GM15510 (cell line): ENCODE measurements around the gene SIM1.

Source experiments
- POLR2A ChIP-seq: IDR thresholded peaks from 3 replicates; pipeline ENCODE4 v1.6.1; 2011; ENCODE audit warnings: borderline replicate concordance; ENCODE audit not compliant: insufficient read length; ENCODE audit errors: extremely low read depth

Gene SIM1

DNA sequence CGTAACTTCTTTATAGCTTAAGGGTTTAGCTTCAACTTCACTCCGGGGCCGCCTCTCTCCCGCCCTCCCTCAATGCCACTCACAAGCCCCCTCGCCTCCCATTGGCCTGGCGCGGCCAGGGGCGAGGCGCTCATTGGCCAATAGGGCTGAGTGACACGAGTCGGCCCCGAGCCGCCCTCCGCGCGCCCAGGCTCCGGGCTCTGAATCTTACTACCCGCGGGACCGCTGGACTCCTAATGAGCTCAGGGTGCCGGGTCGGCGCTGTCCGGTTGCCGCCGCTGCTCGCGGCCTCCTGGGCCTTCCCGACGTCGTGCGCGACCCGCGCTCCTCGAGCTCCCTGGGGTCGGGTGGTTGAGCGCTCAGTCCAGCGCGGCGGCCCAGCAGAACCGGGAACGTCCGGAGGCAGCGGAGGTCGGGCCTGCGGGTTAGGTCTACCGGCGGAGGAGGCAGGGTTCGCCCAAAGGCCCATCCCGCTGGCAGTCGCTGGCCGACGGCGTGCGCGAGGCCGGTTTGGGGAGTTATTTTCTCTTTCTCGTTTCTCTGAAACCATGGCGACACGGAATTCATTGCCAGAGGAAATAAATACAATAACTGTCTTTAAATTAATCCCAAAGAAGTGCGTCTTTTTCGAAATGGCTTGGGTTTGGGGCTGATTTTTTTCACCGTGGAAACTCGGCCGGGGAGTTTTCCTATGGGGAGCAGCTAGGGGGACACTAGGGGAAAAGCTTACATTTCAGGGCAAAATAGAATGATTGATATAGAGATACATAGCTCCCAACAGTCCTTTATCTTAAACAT lies at the start of gene SIM1:
SIM1 (minus strand) TSS at position 19 of the 798 bp plus-strand sequence. CDS start 1,453 bp downstream, outside the sequence.
- TF ChIP-seq POLR2A = no peak

DNA sequence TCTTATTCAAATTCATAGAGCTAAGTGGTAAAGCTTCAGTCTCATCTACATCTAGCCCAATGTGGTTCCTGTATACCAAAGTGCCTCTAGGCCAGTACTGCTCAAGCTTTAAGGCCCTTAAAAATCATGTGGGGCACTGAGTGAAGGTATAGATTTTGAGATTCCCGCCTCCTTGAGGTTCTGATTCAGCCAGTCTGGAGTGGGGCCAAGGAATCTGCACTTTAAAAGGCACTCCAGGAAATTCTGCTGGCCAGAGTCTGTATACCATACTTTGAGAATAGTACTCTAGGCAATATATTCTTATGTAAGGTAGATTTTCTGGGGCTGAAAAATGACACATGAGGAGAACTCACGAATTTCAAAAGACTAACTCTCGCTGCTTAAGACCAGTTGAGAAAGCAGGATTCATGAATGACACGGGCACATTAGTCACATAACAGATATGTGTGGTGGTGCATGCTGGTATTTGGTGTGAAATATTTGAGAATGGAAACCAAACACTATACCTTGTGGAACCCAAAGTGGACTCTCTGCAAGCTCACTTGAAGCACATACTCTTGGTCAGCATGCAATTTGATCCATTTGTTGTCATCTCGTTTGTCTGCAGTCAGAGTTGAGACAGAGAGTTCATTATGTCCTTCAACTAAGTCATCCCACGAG lies 47.6 kb upstream of the SIM1 start:
- TF ChIP-seq POLR2A = no peak

- no peak for TF ChIP-seq POLR2A
These were observed 44.4 kb upstream of the SIM1 start for GRCh38 chr6:100509101-100509500.

DNA sequence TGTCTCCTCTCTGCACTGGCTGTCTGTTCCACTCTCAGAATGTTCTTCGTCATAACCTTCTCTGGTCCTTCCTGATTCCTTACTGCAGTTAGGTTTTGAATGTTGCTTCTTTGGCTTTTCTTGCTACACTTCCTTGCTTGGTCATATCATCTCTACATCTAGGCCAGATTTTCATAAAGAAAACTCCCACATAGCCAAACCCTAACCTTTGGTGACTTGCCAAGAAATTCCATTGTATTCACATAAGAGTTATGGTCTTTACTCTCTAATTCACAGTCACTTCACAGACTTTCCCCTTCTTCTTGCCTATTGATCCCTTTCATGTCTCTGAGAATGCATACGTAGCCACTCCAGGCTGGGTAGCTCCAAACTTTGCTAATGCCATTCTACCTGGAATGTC lies 41.9 kb upstream of the SIM1 start:
- no peak for TF ChIP-seq POLR2A

- TF ChIP-seq POLR2A = no peak
These were observed 40.3 kb upstream of the SIM1 start for GRCh38 chr6:100504786-100505737.

DNA sequence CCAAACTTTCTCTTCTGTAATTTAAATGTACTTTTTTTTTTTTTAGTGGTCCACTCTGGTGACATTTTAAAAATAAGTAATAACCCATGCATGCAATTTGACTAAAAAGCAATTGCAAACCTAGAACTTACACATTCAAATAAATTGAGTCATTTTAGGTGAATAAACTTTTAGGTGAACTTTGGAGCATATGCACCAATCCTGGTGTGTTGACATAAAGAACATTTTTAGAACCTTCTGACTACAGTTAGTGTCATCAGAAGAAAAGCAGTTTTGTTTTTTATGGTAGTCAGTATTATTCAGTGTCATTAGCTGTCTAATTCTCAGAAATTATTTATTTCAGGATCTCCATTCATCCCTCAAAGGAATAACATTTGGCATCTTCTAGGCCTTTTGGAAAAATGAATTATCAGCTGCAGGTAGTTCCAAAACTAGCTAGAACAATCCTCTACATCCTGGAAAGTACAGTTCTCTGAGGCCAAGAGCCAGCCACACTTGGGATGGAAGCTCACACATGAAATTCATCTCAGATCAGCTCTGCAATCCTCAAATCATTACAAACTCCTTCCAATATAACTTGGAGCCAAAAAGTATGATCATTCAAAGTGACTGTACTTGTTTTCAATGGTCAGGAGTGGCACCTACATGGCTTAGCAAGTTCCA lies 38.5 kb upstream of the SIM1 start:
- TF ChIP-seq POLR2A = no peak

GRCh38 chr6:100493206-100493888 lies 28.6 kb upstream of the SIM1 start:
- TF ChIP-seq POLR2A = no peak

DNA sequence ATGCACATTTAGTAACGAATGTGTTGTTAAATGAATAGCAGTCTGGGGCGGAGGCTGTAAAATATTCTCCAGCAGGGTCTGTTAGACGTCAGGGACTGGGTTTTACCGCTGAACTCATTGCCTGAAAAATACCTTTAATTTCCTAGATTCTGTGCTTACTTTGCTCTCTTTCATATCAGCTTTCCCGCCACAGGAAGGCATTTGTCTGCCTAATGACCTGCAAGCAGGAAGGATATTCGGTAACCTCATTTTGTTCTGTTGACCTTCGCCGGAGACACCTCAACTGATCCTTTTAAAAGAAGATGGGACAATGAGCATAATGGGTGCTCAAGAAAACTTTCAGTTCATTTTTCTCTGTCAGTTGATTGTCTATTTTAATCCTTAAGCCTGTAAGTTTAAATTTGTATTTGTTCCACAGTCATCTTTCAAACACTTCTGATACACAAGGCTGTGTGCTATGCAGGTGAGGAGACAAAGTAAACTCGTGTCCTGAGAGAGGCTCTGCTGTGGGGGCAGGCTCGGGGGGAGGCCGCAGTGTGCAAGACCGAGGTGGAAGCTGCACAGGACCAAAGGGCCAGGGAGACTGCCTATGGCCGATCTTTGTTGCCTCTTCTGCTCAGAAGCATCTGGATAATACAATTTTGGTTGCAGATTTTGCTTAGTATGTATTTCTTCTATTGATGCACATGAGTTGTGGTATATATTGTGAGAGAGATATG lies 27.4 kb upstream of the SIM1 start:
- TF ChIP-seq POLR2A = no peak

DNA sequence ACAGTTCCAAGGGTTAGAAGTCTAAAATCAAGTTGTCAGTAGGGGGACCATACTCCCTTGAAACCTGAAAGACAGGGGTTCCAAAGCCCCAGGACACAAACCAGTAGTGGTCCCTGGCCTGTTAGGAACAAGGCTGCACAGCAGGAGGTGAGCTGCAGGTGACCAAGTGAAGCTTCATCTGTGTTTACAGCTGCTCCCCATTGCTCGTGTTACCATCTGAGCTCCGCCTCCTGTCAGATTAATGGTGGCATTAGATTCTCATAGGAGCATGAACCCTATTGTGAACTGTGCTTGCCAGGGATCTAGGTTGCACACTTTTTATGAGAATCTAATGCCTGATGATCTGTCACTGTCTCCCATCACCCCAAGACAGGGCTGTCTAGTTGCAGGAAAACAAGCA lies 25.3 kb upstream of the SIM1 start:
- no peak for TF ChIP-seq POLR2A

DNA sequence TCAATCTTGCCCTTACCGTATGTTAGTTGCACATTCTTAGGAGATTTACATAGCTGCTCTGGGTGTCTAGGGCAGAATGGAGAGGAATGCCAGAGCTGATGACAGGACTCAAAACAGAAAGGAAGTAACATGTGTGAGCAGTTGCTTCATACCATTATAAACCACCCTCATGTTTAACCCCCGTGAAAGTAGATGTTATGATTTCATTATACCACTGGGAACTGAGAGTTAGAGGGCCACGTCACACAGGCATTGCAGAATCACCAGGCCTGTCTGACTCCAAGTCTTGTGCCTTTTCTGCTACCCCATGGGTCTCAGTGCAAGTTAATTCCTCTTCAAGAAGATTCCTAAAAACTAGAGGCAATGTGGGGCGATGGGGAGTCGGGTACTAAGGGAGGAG lies 23.5 kb upstream of the SIM1 start:
- TF ChIP-seq POLR2A = no peak

DNA sequence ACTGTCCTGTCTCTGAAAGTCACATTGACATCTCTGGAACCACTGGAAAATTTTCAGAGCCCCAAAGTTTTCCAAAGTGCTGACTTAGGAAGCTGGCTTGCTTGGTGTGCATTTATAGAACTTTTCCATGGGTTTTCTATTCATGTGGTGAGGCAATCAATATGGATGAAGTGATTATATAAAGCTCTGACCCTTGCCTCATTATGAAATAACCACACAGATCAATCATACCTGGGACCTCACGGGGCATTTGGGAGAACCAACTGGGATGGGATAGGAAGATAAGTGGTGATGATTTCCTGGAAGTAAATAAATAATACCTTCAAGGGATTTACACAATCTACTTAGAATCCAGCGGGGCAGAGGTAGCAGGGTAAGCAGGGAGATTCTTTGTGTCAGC lies 22.9 kb upstream of the SIM1 start:
- TF ChIP-seq POLR2A = no peak

- no peak for TF ChIP-seq POLR2A
These were observed 20.5 kb upstream of the SIM1 start for GRCh38 chr6:100485268-100485667.

DNA sequence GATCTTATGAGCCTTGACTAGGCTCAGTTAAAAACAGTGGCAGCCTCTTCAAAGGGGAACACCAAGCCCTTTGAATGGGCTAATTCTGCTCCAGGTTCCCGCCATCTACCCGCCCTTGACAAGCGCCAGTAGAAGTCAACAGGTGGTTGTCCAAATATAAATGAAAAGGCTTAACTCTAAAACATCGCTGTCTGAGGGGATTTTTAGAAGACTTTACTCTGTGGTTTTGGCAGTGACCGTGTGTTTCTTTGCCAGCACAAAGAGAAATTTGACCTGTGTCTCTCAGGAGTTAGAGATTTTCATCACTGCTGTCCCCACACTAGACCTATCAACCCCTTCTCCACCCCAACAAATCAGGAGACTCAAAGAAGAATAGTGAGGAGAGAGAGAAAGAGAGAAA lies 19.8 kb upstream of the SIM1 start:
- TF ChIP-seq POLR2A = no peak
